Epithelial cell of proximal tubule (primary cell): ENCODE data around the gene MLPH. TPM values are rescaled to one million over a fixed set of nuclear protein-coding genes. Genes with fewer than 3 reads are reported as not detected.
"Not testable (repeated sequence)": the region's sequence is repeated elsewhere in the genome, so short reads cannot be mapped to it uniquely, and the experiment has no call there.

Experiments used
- DNase-seq: peaks from one replicate; pipeline ENCODE4 v3.0.0-alpha.2; 2011; ENCODE audit warnings: low read depth
- H3K4me3 ChIP-seq: 2 replicates; pipeline ENCODE4 v1.5.1; 2011; ENCODE audit warnings: low read depth, mild to moderate bottlenecking, low read length
- total RNA-seq: library from RNA; depleted of rRNA; stranded (reverse); fragments of >200 nt; gene quantifications from 2 replicates; pipeline ENCODE4 v1.2.3, GENCODE V29; 2015
- TF ChIP-seq, protein P1 (sequence below): conservative IDR thresholded peaks from 2 replicates; pipeline ENCODE4 v1.5.1; 2012; ENCODE audit warnings: low read depth, mild to moderate bottlenecking, low read length

The MLPH gene
- total RNA-seq, 1 donor from 2014 or later = 36.0 TPM

DNA sequence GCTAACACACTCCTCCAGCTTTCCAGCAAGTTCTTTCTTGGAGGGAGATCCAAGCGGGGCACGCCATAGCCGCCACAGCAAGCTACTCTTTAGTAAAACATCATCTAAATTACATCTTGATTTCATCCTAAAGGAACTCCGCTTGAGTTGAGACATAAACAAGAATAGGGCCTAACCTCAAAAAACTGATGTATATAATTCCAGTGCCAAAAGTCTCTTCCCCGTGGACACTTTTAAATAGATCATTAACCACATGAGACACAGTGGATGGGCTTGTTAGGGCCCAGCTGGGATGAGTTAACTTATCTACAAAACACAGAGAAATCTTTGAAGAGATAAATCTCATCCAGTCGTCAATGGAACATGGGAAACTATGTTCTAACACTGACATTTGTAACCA, 20.8 kb upstream of the MLPH start:
- TF ChIP-seq, protein P1, sequence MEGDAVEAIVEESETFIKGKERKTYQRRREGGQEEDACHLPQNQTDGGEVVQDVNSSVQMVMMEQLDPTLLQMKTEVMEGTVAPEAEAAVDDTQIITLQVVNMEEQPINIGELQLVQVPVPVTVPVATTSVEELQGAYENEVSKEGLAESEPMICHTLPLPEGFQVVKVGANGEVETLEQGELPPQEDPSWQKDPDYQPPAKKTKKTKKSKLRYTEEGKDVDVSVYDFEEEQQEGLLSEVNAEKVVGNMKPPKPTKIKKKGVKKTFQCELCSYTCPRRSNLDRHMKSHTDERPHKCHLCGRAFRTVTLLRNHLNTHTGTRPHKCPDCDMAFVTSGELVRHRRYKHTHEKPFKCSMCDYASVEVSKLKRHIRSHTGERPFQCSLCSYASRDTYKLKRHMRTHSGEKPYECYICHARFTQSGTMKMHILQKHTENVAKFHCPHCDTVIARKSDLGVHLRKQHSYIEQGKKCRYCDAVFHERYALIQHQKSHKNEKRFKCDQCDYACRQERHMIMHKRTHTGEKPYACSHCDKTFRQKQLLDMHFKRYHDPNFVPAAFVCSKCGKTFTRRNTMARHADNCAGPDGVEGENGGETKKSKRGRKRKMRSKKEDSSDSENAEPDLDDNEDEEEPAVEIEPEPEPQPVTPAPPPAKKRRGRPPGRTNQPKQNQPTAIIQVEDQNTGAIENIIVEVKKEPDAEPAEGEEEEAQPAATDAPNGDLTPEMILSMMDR = no peak
- no peak for DNase-seq
- H3K4me3 ChIP-seq = no peak overlapping the region

DNA sequence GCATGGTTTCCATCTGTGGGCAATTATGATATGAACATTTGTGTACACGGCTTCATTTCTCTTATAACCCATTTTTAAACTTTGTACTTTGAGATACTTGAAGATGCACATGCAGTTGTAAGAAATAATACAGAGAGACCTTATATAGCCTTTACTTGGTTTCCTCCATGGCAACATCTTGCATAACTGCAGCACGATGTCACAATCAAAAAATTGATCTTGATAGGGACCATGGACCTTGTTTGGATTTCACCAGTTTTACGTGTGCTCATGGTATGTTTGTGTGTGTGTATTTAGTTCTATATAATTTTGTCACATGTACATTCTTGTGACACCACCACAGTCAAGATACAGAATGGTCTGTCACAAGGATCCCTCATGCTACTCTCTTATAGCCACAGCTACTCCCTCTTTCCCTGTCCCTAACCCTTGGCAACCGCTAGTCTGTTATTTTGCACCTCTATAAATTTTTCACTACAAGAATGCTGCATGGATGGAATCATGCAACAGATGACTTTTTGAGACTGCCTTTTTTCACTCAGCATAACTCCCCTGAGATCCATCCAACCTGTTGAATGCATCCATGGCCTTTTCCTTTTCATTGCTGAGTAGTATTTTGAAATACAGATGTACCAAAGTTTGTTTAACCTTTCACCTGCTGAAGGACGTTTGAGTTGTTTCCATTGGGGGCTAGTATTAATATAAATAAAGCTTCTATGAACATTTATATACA, 19.4 kb upstream of the MLPH start:
- TF ChIP-seq, protein P1 = no peak
- H3K4me3 ChIP-seq = no peak overlapping the region
- DNase-seq = no peak

DNA sequence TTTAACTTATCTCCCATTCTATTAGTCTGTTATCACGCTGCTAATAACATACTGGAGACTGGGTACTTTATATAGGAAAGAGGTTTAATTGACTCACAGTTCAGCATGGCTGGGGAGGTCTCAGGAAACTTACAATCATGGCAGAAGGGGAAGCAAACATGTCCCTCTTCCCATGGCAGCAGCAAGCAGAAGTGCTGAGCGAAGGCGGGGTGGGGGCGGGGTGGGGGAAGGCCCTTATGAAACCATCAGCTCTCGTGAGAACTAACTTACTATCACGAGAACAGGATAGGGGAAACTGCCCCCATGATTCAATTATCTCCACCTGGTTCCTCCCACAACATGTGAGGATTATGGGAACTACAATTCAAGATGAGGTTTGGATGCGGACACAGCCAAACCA, 17.6 kb upstream of the MLPH start:
- DNase-seq, H3K4me3 ChIP-seq: not testable (repeated sequence)

DNA sequence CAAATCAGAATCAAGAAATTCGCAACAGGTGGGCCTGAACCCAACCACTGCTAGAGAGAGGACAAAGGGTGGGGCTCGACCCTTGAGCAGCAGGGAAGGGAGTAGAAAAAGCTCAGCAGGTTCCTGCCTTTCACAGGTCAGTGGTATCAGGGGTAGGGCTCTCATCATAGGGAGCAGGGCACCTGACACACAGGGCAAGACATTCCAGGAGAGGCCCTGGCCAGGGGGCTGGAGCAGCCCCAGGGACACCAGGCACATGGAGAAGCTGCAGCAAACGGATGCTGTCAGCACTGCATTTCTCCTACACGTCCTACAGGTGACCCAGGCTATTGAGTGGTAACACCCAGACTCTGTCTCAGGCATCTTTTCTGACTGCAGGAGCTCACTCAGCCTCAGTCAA, 17.2 kb upstream of the MLPH start:
- TF ChIP-seq, protein P1 = no peak
- H3K4me3 ChIP-seq = no peak overlapping the region
- no peak for DNase-seq

DNA sequence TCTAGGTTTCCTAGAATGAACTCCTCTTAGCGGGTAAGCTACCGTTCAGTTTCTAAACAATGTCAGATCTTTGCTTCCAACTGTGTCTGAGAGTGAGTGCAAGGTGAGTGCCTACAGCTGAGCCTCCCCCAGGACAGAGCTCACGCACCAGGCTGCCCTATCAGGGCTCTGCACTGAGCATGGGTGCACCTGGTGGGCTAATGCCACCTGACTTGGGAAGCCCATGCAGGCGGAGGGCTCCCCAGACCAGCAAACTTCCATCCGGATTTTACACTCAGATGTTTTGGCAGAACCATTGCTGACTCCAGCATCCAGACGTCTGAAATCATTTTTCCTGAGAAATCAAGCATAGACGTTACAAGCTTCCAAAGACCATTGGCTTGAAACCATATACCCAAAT, 16.1 kb upstream of the MLPH start:
- TF ChIP-seq, protein P1 = no peak
- DNase-seq = no peak
- H3K4me3 ChIP-seq = no peak overlapping the region

DNA sequence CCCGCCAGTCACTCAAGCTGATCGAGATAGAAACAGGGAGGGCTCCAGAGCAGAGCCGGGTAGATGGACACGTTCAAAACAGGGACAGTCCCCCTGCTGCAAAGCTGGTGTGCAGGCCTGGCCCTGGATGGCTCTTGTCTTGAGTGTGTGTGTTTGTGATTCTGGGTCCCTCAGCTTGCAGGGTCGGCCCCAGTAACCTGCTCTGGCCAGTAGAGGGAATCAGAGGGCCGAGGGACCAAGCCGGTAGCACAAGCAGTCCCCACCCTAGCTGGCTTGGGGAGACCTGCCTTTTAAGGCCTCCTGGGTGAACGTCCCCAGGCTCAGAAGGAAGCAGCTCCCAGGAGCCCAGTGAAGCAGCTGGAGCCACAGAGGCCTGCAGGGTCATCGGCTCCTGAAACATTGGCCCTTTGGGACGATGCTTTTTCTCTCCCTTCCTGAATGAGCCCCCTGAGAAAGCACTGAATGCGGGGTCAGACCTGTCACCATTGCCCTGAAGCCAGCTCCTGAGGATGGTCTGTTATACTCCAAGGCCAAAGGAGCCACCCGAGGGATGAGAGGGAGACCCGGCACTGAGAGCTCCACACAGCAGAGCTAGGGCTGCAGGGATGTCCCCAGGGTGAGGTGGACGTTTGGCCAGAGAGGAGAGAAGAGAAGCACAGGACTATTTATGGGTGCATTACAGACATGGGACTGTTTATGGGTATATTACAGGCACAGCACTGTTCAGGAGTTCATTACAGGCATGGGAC, 15.4 kb upstream of the MLPH start:
- H3K4me3 ChIP-seq = no peak overlapping the region
- TF ChIP-seq, protein P1 = peak; percentile 75
- DNase-seq = no peak

DNA sequence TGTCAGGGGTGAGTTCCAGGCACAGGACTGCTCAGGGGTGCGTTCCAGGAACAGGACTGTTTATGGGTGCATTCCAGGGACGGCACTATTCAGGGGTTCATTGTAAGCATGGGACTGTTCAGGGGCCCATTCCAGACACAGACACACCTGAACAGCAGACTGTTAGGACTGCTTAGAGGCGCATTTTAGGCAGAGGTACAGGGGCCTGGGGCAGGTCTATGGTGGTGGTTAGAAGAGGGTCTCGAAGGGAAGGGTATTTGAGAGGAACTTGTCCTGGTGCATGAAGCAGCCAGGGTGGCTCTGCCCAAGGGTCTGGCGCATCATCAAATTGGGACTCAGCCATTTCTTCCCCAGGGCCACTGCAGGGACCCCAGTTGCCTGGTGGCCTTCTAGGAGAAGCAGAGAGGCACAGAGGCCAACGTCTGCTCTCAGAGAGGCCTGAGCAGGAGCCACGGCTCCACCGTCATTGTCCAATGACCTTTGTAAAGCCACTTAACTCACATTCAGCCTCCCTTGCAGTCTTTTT, 14.8 kb upstream of the MLPH start:
- TF ChIP-seq, protein P1 = no peak
- no peak overlapping the region for H3K4me3 ChIP-seq
- DNase-seq = no peak
